ENCODE data around the gene CDK14.

CDK14 gene

GRCh38 chr7:90844421-90844820 is 248.3 kb downstream of the CDK14 start:
- DNase-seq (ENCODE audit: low spot score) = no peak

DNA sequence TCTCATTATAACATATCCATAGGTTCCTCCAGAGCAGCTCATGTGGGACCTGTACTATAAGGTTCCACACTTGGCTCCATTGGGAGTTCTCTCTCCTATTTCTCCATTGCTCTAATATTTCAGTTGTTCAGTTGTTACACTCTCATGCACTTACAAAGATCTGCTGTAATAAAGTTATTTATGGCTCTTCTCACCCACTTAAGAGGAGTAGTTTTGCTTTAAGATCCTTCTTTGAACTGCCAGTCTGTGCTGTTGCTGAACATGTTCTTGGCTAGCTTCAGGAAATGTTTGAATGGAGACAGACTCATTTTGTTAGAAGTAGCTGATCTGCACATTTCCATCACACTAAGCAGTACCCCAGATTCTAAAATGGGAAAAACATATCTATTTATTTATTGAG is 250.1 kb downstream of the CDK14 start:
- DNase-seq (ENCODE audit: low spot score) = no peak

- DNase-seq (ENCODE audit: low spot score) = no peak
Observed at GRCh38 chr7:90850066-90850465, 253.9 kb downstream of the CDK14 start.

- DNase-seq (ENCODE audit: low spot score) = no peak
Observed at GRCh38 chr7:90850471-90850870, 254.3 kb downstream of the CDK14 start.

DNA sequence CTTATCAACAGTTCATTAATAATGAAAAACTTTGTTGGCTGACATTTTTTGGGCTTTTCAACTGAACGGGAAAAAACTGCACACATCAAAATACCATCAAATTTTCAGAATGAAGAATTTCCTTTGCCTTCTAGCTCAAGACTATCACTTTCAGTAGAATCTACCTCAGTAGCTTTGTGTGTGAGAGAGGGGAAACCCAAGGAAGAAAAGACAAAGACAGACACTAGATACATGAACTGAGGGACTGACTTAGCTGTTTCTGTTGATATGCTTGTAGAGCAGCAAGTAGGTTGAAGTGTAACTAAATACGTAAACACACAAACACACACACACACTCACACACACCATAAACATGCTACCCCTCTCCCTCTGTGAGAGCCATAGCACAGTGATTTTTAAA is 257.1 kb downstream of the CDK14 start:
- DNase-seq (ENCODE audit: low spot score) = no peak

GRCh38 chr7:90856351-90857070 is 260.4 kb downstream of the CDK14 start:
- DNase-seq (ENCODE audit: low spot score) = no peak

- DNase-seq (ENCODE audit: low spot score) = no peak
Observed at GRCh38 chr7:90857603-90858002, 261.5 kb downstream of the CDK14 start.

- DNase-seq (ENCODE audit: low spot score) = no peak
Observed at GRCh38 chr7:90858546-90858945, 262.4 kb downstream of the CDK14 start.

DNA sequence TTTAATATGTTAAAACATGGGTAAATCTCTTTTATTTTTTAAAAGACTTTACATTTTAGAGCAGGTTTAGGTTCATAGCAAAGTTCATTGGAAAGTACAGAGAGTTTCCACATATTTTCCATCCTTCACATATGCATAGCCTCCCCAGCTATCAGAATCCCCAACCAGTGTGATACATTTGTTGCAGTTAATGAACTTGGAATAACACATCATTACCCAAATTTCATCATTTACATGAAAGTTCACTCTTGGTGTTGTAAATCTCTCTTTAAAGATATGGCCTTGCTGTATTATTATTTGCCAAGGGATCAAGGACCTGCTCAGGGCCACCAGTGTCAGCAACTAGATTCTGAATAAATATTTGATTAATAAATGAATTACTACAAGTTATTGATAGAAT is 263.4 kb downstream of the CDK14 start:
- no peak for DNase-seq (ENCODE audit: low spot score)

GRCh38 chr7:90864088-90864487 is 268.0 kb downstream of the CDK14 start:
- DNase-seq (ENCODE audit: low spot score) = no peak

- DNase-seq (ENCODE audit: low spot score) = no peak
Observed at GRCh38 chr7:90869335-90869734, 273.2 kb downstream of the CDK14 start.

DNA sequence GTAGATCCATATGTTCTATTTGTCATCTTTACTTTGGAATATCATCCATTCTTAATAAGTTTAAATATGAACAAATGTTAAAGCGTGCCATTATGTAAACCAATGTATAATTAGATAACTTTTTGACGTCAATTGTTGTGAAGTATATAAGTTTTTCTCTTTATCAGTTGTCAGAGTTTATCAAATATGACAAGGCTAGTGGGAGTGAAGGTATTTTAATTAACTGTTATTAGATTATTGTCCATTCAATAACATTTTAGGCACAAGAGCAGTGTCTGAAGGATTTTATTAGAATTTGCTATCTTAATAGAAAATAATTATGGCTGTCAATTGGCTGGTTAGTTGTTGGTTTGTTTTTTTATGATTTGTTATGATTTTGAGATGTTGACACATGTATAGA is 280.6 kb downstream of the CDK14 start:
- no peak for DNase-seq (ENCODE audit: low spot score)

DNA sequence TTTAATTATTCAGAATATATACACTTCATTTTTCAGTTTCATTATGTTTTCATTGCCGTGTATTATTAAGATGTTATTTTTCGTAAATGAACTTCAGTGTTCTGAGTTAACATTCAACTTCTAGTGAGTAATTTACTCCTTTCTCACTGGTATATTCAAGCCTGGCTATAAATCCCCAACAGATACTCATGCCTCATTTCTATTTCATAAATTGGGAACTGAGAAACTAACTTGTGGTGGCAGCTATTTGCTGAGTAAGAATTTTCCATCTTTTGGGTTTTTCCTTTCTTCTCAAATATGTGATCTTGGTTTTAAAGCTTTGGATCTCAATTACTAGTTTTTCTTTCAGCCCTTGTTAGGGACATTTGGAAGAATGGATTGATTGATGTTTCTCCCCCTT is 281.1 kb downstream of the CDK14 start:
- no peak for DNase-seq (ENCODE audit: low spot score)

GRCh38 chr7:90879924-90880323 is 283.8 kb downstream of the CDK14 start:
- no peak for DNase-seq (ENCODE audit: low spot score)

GRCh38 chr7:90886416-90886815 is 290.3 kb downstream of the CDK14 start:
- no peak for DNase-seq (ENCODE audit: low spot score)

DNA sequence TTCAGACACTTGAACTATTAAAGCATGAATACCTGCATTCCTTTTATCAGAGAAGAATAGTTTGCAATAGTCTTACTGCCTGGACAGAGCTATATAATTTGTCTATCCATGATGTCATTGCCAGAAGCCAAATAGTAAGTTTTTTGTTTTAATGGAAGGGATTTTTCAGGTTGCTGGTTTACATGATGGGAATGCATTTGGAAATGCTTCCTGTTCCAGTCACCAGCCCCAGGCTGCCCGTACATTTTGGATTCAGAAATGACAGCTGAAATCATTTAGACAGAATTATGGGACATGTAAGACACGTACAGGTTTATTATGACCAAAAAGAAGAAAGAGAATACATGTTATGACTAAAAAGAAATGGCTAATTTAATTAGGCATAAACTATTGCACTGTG is 293.1 kb downstream of the CDK14 start:
- no peak for DNase-seq (ENCODE audit: low spot score)

GRCh38 chr7:90889644-90890043 is 293.5 kb downstream of the CDK14 start:
- DNase-seq (ENCODE audit: low spot score) = no peak

GRCh38 chr7:90891529-90891928 is 295.4 kb downstream of the CDK14 start:
- DNase-seq (ENCODE audit: low spot score) = no peak

DNA sequence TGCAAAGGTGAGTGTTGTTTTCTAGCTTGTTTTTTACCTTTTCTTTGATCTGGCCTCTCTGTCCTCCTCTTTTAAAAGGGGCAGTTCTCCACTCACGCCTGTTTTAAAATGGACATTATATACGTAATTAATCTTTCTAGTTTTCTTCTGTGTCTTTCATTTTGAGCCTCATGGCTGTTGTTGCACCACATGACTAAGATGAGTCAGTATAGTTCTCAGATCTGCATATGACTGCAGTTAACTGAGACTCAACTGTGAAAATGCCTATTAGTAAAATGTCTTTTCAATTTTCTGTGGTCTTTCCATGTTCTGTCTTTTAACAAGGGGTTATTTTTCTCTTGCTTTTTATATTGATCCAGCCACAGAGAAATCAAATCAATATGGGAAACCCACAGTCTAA is 296.1 kb downstream of the CDK14 start:
- DNase-seq (ENCODE audit: low spot score) = no peak

DNA sequence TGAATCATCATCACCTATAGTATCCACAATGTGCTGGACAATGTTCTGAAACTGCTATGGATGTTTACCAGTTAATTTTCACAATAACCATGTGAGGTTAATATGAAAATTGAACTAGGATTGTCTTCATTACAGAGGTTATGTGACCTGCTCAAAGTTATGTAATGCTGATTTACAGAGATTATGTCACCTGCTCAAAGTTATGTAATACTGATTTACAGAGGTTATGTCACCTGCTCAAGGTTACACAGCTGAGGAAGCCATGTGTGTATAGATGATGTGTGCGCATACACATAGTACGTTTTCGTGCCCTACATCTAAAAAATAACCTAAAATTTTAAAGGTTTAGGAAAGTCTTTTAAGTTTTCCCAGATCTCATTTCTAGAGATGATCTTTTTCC is 298.0 kb downstream of the CDK14 start:
- no peak for DNase-seq (ENCODE audit: low spot score)

- DNase-seq (ENCODE audit: low spot score) = no peak
Observed at GRCh38 chr7:90896458-90896857, 300.3 kb downstream of the CDK14 start.

DNA sequence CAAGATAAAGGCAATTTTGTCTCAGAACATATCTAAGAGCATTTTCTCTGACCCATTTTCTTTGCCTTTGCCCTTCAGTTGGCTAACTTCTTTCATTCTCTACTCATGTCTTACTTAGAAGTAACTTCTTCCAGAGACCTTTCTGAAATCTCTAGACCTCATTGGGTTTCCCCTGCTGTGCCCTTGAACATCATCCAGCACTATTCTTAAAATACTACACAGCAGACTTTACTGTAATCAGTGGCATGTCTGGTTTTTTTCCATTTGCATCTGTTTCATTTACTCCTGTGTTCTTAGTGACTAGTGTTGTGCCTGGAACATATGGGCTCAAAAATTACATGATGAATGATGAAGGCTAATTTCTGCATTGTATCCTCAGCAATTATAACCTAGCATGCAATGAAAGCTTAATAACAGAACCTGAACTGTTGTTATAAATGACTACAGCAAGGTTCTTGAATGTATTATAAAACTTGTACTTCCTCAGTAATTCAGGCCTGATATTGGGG is 301.9 kb downstream of the CDK14 start:
- no peak for DNase-seq (ENCODE audit: low spot score)

DNA sequence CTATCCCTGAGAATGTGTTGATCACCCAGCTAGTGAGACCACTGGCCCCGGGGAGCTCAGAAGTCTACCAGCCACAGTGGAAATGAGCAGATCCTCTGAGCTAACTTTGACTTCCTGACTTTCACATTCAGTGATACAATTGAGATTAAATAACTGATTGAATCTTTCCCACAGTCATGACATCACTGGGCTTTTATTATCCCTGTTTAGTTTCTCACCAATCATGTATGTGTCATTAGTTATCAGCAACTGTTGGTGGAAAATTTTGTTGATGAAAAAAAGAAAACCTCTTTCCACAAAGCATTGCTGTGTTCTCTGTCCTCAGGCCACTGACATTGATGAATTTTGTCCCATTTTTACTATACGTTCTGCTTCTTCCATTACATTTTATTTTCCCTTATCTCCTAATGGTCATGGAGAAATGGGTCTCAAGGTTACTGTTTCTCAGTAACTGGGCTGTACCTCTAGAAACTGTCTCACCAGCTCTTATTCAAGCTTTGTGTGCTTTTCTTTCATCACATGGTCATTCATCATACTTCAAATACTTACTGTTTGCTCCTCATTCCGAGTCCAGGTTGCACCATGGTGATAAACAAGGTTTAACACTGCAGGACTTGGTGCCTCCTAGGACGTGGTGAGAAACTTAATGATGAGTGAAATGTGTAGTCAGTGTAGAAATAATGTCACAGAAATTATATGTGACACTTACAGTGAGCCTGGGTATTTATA is 304.7 kb downstream of the CDK14 start:
- no peak for DNase-seq (ENCODE audit: low spot score)

DNA sequence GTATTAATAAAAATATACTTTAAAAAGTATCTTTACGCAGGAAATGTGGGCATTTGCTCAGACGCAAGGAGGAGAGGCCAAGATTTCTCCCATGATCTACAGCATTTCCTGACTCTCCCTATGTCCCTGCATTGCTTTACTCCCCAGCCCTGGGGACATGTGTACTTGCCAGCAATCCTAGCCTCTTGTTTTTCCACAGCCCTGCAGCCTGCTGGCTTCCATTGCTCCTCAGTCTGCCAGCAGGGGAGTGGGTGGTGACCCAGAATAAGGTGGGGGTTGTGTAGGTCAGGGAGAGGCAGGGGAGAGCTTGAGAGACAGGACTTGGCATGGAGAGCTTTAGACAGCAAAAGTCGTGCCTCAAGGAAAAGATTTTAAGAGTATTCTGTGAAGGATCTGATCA is 307.7 kb downstream of the CDK14 start:
- DNase-seq (ENCODE audit: low spot score) = no peak
